Measurements from ENCODE around the gene PEX11B.
"Not testable (repeated sequence)": the region's sequence is repeated elsewhere in the genome, so short reads cannot be mapped to it uniquely, and the experiment has no call there.

The PEX11B gene

GRCh38 chr1:145953861-145954260 lies 35.3 kb upstream of the PEX11B start:
- no peak for DNase-seq

- no peak for DNase-seq
Observed at GRCh38 chr1:145952903-145953302, 34.4 kb upstream of the PEX11B start.

DNA sequence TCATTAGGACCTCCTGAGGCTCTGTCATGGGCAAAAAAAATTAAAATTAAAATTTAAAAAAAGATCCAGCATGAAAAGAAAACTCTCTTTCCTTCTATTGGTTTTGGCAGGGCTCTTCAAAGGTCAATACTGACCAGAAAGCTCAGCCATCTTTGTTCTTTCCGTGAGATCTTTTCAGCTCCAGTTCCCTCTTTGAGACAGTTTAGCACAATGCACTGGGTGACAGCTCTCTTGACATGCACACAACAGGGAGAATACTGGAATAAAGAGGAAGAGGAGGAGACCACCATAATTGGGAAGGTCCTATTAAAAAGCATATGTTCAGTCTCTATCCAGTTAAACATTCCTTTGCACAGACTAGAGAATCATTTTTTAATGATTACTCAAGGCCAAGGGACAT lies 33.0 kb upstream of the PEX11B start:
- DNase-seq, result no peak

DNA sequence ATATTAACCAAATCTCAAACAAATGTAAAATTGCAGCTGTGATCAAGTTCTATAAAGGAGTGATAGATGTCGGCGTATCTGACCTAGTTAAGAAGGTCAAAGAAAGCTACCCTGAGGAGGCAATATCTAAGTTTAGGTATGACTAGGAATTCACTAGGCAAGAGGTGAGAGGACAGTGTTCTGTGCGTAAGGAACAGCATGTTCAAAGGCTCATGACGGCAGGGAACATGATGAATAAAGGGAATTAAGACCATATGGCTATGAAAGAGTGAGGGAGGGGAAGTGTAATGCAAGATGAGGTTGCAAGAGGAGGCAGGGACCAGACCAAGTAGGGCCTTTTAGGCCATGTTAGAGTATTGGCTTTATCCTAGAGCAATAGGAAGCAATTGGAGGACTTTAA lies 30.7 kb upstream of the PEX11B start:
- no peak for DNase-seq

- no peak for DNase-seq
Observed at GRCh38 chr1:145947551-145947950, 29.0 kb upstream of the PEX11B start.

- no peak for DNase-seq
Observed at GRCh38 chr1:145946477-145946986, 28.0 kb upstream of the PEX11B start.

- DNase-seq, result no peak
Observed at GRCh38 chr1:145944532-145944931, 26.0 kb upstream of the PEX11B start.

DNA sequence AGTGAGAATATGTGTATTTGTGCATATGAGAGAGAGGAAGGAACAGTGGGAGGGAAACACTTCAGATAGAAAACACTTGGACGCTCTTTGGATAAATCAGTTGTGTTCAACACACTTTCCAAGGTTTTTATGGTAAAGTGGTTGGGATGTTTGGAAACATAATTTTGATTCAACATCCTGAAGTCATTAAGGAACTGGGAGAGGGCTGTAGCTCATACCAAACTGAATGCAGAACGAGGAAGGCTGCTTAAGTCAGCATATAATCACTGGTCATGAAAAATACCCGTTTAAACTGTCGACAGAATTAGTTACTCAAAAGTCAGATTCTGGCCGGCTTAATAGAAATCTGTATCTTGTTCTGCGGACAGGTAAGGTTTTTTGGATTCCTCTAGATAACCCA lies 24.4 kb upstream of the PEX11B start:
- DNase-seq, result no peak

DNA sequence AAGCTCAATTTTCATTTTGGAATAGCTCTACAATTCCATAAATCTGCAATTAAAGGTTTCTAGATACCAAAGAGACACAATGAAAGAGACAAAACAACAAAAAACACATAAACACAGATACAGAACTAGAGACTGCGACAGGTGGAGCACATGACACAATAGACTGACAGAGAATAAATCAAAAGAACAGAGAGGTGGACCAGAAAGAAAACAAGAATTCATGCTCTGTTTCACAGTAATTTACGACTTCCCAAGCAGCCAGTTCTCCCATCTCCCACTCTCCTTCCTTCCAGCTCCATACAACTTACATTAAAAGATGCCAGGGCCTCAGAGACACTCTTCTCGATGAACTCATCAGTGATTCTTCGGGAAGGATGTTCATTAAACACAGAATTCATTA lies 23.9 kb upstream of the PEX11B start:
- no peak for DNase-seq

DNA sequence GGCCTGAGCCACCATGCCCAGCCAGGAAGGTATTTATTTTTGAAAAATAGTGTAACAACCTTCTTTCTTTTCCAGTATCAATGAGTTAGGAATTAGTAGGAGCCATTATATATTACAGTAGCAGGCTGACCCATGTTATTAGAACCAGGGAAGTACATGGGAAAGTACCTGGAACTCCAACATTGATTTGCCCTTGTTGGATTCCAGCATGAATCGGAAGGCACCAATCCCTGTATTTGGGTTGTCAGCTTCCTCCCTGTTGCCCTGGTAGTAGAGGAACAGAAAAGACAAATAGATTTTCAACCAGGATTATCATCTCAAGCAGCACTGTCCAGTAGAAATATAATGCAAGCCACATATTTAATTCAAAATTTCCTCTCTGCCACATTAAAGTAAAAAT lies 18.9 kb upstream of the PEX11B start:
- DNase-seq, result no peak

GRCh38 chr1:145936247-145936646 lies 17.7 kb upstream of the PEX11B start:
- DNase-seq, result peak in 2 of 56 donors; percentile 12

- no peak for DNase-seq
Observed at GRCh38 chr1:145935708-145936107, 17.2 kb upstream of the PEX11B start.

- DNase-seq, result not testable (repeated sequence)
Observed at GRCh38 chr1:145932522-145933009, 14.0 kb upstream of the PEX11B start.

DNA sequence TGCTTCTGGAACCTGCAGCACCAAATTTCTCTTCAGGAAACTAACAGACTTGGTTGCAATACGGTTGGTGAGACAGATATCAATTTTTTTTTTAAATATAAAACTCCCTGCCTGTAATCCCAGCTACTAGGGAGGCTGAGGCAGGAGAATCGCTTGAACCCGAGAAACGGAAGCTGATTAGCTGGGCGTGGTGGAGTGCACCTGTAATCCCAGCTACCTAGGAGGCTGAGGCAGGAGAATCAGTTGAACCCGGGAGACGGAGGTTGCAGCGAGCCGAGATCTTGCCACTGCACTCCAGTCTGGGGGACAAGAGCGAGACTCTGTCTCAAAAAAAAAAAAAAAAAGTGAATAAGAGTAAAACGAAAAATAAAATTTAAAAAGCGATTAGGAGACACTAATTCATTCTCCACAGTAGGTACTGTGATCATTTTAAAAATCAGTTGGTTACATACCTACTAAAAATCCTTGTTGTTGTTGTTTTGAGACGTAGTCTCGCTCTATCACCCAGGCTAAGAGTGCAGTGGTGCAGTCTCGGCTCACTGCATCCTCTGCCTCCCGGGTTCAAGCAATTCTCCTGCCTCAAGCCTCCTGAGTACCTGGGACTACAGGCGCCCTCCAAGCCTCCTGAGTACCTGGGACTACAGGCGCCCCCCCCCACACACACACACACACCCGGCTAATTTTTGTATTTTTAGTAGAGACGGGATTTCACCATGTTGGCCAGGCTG lies 9.6 kb upstream of the PEX11B start:
- DNase-seq, result no peak

- DNase-seq, result peak; percentile 48 to 99 (median 91)
Observed at GRCh38 chr1:145927063-145927886, 8.8 kb upstream of the PEX11B start, which contains the start of gene RBM8A. Gene RBM8A (minus strand): TSS chr1:145927484. CDS start chr1:145927426, 58 bp downstream.

- DNase-seq, result no peak
Observed at GRCh38 chr1:145926686-145927062, 8.2 kb upstream of the PEX11B start.

GRCh38 chr1:145922266-145922665 lies 3.7 kb upstream of the PEX11B start:
- DNase-seq, result no peak

- DNase-seq, result not testable (repeated sequence)
Observed at GRCh38 chr1:145920297-145920696, 1.8 kb upstream of the PEX11B start.

DNA sequence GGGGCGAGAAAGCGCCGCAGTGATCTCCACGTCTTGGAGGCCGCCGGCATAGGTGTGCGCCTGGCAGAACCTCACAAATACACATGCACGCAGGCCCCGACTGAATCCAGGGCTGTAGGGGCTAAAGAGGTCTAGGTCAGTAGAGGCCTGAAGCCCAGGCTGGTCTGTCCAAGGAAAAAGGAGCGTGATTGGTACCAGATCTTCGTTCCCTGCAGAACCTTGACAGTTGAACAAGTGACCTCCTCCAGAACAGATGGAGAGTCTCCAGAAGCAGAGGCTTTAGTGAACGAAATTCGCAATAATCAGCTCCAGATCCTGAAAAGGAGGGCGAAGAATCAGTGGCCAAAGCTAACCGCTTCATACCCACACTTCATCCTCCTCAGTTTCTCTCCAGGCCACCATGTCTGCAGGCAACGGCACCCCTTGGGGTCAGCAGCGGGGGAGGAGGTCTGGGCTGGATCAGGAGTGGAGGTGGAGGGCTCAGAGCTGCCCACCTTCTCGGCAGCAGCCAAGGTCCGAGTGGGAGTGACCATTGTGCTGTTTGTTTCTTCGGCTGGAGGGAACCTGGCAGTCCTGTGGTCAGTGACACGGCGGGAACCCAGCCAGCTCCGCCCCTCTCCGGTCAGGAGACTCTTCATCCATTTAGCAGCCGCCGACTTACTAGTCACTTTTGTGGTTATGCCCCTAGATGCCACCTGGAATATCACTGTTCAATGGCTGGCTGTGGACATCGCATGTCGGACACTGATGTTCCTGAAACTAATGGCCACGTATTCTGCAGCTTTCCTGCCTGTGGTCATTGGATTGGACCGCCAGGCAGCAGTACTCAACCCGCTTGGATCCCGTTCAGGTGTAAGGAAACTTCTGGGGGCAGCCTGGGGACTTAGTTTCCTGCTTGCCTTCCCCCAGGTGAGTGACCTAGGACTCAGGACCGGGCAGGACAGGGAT lies 749 bp upstream of the PEX11B start:
- DNase-seq, result peak in 34 of 56 donors; percentile 2 to 64 (median 34)

- no peak for DNase-seq
Observed at GRCh38 chr1:145917595-145917994, 922 bp downstream of the PEX11B start.

DNA sequence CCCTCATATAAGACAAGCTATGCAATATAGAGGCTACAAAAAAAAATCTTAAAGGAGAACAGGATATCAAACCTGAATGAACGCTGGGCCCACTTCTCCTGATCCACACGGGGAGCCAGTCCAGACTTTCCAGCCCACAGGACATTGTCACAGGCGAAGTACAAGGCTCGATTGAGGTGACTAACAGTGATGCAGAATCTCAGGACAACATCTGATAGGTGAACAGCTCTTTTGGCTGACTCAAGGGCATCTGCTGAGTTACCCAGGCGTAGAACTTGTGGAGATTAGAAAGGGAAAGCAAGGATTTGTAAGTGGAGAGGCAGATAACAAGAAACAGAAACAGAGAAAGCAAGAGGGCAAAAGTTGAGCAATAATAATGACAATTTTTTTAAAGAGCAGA lies 1.8 kb downstream of the PEX11B start:
- DNase-seq, result no peak

Data from amygdala (tissue), 56 donors.